NCI-H82 treated with DMSO at 0.1 percent for 48 hours (cell line): Measurements from ENCODE around the gene PSMD9.
"Not testable (repeated sequence)": the region's sequence is repeated elsewhere in the genome, so short reads cannot be mapped to it uniquely, and the experiment has no call there.

Experiments
- DNase-seq: peaks from one replicate; lab custom pipeline; 2025; ENCODE audit not compliant: unreplicated experiment; lab: John Stamatoyannopoulos, UW

Gene PSMD9

GRCh38 chr12:121888478-121889273 lies at the start of gene PSMD9:
TSS of gene PSMD9 (plus strand) at chr12:121888790. CDS start at chr12:121888857, 67 bp downstream.
- DNase-seq = peak; percentile 94

- DNase-seq = peak; percentile 96
Observed at GRCh38 chr12:121839106-121839992, 49.2 kb upstream of the PSMD9 start.

- no peak for DNase-seq
Observed at GRCh38 chr12:121839993-121840761, 48.4 kb upstream of the PSMD9 start.

GRCh38 chr12:121843236-121843982 lies 45.2 kb upstream of the PSMD9 start:
- DNase-seq = no peak

- DNase-seq = no peak
Observed at GRCh38 chr12:121845701-121846100, 42.9 kb upstream of the PSMD9 start.

GRCh38 chr12:121849211-121849610 lies 39.4 kb upstream of the PSMD9 start:
- DNase-seq = no peak

GRCh38 chr12:121849665-121850064 lies 38.9 kb upstream of the PSMD9 start:
- DNase-seq = no peak

- DNase-seq = not testable (repeated sequence)
Observed at GRCh38 chr12:121852392-121852791, 36.2 kb upstream of the PSMD9 start.

- no peak for DNase-seq
Observed at GRCh38 chr12:121857322-121858246, 31.0 kb upstream of the PSMD9 start.

GRCh38 chr12:121858318-121858661 lies 30.3 kb upstream of the PSMD9 start:
- DNase-seq = no peak

- no peak for DNase-seq
Observed at GRCh38 chr12:121858662-121859572, 29.7 kb upstream of the PSMD9 start, which contains the start of gene HPD. TSS of gene HPD (minus strand) at chr12:121858859. CDS start at chr12:121858823, 36 bp downstream.

- DNase-seq = no peak
Observed at GRCh38 chr12:121860257-121860656, 28.3 kb upstream of the PSMD9 start.

GRCh38 chr12:121860699-121861098 lies 27.9 kb upstream of the PSMD9 start:
- not testable (repeated sequence) for DNase-seq

GRCh38 chr12:121861636-121862254 lies 26.8 kb upstream of the PSMD9 start:
- no peak for DNase-seq

- no peak for DNase-seq
Observed at GRCh38 chr12:121866331-121866730, 22.3 kb upstream of the PSMD9 start.

- not testable (repeated sequence) for DNase-seq
Observed at GRCh38 chr12:121869229-121869628, 19.4 kb upstream of the PSMD9 start.

- DNase-seq = no peak
Observed at GRCh38 chr12:121871467-121871866, 17.1 kb upstream of the PSMD9 start.
